HEK293 (cell line): ENCODE measurements around the gene PCBP3.

Source experiments
- CTCF ChIP-seq: fragments of 450-650 bp; formaldehyde crosslinking; IDR thresholded peaks from 2 replicates; pipeline ENCODE4 v1.5.1; 2016; ENCODE audit warnings: missing biosample characterization, missing genetic modification characterization
- KLF9 ChIP-seq: fragments of 450-650 bp; formaldehyde crosslinking; IDR thresholded peaks from 2 replicates; pipeline ENCODE4 v1.5.1; 2016; ENCODE audit warnings: missing biosample characterization, missing genetic modification characterization, low read depth
- REST ChIP-seq: fragments of 450-650 bp; formaldehyde crosslinking; IDR thresholded peaks from 2 replicates; pipeline ENCODE4 v1.5.1; 2016; ENCODE audit warnings: missing biosample characterization, missing genetic modification characterization
- ZBTB1 ChIP-seq: fragments of 450-650 bp; formaldehyde crosslinking; IDR thresholded peaks from 2 replicates; pipeline ENCODE4 v1.5.1; 2016; ENCODE audit warnings: missing biosample characterization, missing genetic modification characterization
- ZNF324 ChIP-seq: fragments of 450-650 bp; formaldehyde crosslinking; IDR thresholded peaks from 2 replicates; pipeline ENCODE4 v1.5.1; 2016; ENCODE audit warnings: missing biosample characterization, missing genetic modification characterization
- ZNF426 ChIP-seq: fragments of 450-650 bp; formaldehyde crosslinking; IDR thresholded peaks from 2 replicates; pipeline ENCODE4 v1.5.1; 2017; ENCODE audit warnings: missing biosample characterization, missing genetic modification characterization, mild to moderate bottlenecking, inconsistent platforms, moderate library complexity
- ZNF548 ChIP-seq: fragments of 450-650 bp; formaldehyde crosslinking; IDR thresholded peaks from 2 replicates; pipeline ENCODE4 v1.5.1; 2016; ENCODE audit warnings: missing biosample characterization, missing genetic modification characterization
- ZNF629 ChIP-seq: fragments of 450-650 bp; formaldehyde crosslinking; IDR thresholded peaks from 2 replicates; pipeline ENCODE4 v1.5.1; 2017; ENCODE audit warnings: missing biosample characterization, missing genetic modification characterization
- ZNF660 ChIP-seq: fragments of 450-650 bp; IDR thresholded peaks from 2 replicates; pipeline ENCODE4 v1.5.1; 2018; ENCODE audit warnings: missing biosample characterization, mild to moderate bottlenecking, missing genetic modification characterization
- ZNF792 ChIP-seq: fragments of 450-650 bp; formaldehyde crosslinking; IDR thresholded peaks from 2 replicates; pipeline ENCODE4 v1.5.1; 2016; ENCODE audit warnings: missing biosample characterization, missing genetic modification characterization
- ZNF830 ChIP-seq: fragments of 450-650 bp; IDR thresholded peaks from 2 replicates; pipeline ENCODE4 v1.5.0; 2018; ENCODE audit warnings: missing biosample characterization, missing genetic modification characterization, low read depth, mild to moderate bottlenecking, moderate library complexity
- TF ChIP-seq, protein P1 (sequence below): fragments of 450-650 bp; formaldehyde crosslinking; optimal IDR thresholded peaks from 2 replicates; pipeline ENCODE3; 2016; ENCODE audit warnings: missing biosample characterization, mild to moderate bottlenecking, missing genetic modification characterization
- TF ChIP-seq, protein P2 (sequence below): fragments of 450-650 bp; formaldehyde crosslinking; IDR thresholded peaks from 2 replicates; pipeline ENCODE4 v1.5.1; 2016; ENCODE audit warnings: missing biosample characterization, missing genetic modification characterization

DNA sequence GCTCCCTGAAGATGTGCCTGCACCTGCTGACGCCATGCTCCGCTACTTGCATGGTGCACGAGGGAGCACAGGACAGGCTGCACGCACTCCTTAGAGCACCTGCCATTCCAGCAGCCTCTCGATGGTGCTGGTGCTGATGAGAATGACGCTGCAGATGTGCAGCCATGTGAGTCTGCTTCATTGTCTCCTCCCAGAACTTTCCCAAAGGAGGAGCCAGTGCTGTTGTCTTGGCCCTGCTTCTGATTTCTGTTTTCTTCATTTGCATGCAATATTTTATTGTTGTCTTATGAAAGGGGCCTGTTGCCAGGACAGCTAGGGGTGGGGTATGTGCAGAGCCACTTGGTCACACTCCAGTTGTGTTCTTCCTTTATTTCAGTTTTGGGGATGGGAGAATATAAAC, 70.1 kb downstream of the PCBP3 start:
- TF ChIP-seq, protein P1, sequence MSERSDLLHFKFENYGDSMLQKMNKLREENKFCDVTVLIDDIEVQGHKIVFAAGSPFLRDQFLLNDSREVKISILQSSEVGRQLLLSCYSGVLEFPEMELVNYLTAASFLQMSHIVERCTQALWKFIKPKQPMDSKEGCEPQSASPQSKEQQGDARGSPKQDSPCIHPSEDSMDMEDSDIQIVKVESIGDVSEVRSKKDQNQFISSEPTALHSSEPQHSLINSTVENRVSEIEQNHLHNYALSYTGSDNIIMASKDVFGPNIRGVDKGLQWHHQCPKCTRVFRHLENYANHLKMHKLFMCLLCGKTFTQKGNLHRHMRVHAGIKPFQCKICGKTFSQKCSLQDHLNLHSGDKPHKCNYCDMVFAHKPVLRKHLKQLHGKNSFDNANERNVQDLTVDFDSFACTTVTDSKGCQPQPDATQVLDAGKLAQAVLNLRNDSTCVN (tag by site-specific recombination), result no peak
- no peak for TF ChIP-seq ZNF629 (tag by site-specific recombination)
- TF ChIP-seq CTCF (tag by site-specific recombination), result no peak
- TF ChIP-seq, protein P2, sequence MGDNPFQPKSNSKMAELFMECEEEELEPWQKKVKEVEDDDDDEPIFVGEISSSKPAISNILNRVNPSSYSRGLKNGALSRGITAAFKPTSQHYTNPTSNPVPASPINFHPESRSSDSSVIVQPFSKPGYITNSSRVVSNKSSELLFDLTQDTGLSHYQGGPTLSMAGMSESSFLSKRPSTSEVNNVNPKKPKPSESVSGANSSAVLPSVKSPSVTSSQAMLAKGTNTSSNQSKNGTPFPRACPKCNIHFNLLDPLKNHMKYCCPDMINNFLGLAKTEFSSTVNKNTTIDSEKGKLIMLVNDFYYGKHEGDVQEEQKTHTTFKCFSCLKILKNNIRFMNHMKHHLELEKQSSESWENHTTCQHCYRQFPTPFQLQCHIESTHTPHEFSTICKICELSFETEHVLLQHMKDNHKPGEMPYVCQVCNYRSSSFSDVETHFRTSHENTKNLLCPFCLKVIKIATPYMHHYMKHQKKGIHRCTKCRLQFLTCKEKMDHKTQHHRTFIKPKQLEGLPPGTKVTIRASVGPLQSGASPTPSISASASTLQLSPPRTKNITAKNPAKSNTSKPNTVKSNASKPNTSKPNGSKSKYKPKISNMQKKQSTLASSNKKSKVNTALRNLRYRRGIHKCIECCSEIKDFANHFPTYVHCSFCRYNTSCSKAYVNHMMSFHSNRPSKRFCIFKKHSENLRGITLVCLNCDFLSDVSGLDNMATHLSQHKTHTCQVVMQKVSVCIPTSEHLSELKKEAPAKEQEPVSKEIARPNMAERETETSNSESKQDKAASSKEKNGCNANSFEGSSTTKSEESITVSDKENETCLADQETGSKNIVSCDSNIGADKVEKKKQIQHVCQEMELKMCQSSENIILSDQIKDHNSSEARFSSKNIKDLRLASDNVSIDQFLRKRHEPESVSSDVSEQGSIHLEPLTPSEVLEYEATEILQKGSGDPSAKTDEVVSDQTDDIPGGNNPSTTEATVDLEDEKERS (tag by site-specific recombination), result no peak
- no peak for TF ChIP-seq ZNF830 (tag by site-specific recombination)
- no peak for TF ChIP-seq ZNF660
- TF ChIP-seq ZNF792 (tag by site-specific recombination), result no peak
- TF ChIP-seq ZNF548 (tag by site-specific recombination), result no peak
- no peak for TF ChIP-seq ZNF426
- no peak for TF ChIP-seq REST (tag by site-specific recombination)
- no peak for TF ChIP-seq ZNF324 (tag by site-specific recombination)
- no peak for TF ChIP-seq KLF9 (tag by site-specific recombination)
- no peak for TF ChIP-seq ZBTB1 (tag by site-specific recombination)
